Measurements from ENCODE around the gene GAS2L2.

The GAS2L2 gene

GRCh38 chr17:35744830-35745229, 8.2 kb downstream of the GAS2L2 start:
- DNase-seq: no peak

GRCh38 chr17:35743626-35744328, 9.3 kb downstream of the GAS2L2 start:
- no peak for DNase-seq

- no peak for DNase-seq
Measured at GRCh38 chr17:35742896-35743477, 10.1 kb downstream of the GAS2L2 start.

GRCh38 chr17:35742496-35742895, 10.5 kb downstream of the GAS2L2 start:
- no peak for DNase-seq

GRCh38 chr17:35740997-35741931, 11.8 kb downstream of the GAS2L2 start:
- DNase-seq: peak; percentile 21

GRCh38 chr17:35740216-35740615, 12.8 kb downstream of the GAS2L2 start:
- no peak for DNase-seq

GRCh38 chr17:35738519-35739133, 14.4 kb downstream of the GAS2L2 start:
- DNase-seq: no peak

GRCh38 chr17:35736236-35736635, 16.8 kb downstream of the GAS2L2 start:
- no peak for DNase-seq

- DNase-seq: no peak
Measured at GRCh38 chr17:35735036-35735805, 17.8 kb downstream of the GAS2L2 start.

GRCh38 chr17:35734396-35734795, 18.6 kb downstream of the GAS2L2 start:
- no peak for DNase-seq

GRCh38 chr17:35733366-35733765, 19.7 kb downstream of the GAS2L2 start:
- no peak for DNase-seq

GRCh38 chr17:35732806-35733136, 20.3 kb downstream of the GAS2L2 start:
- no peak for DNase-seq

GRCh38 chr17:35731917-35732805, 20.9 kb downstream of the GAS2L2 start:
- DNase-seq: no peak

GRCh38 chr17:35731239-35731916, 21.7 kb downstream of the GAS2L2 start, which contains the start of gene RASL10B:
TSS of gene RASL10B (plus strand) at chr17:35731639. CDS start at chr17:35735185, 3,546 bp downstream.
- DNase-seq: no peak

GRCh38 chr17:35730400-35731005, 22.5 kb downstream of the GAS2L2 start:
- no peak for DNase-seq

GRCh38 chr17:35729405-35729833, 23.6 kb downstream of the GAS2L2 start:
- no peak for DNase-seq

- no peak for DNase-seq
Measured at GRCh38 chr17:35728551-35728950, 24.5 kb downstream of the GAS2L2 start.

- no peak for DNase-seq
Measured at GRCh38 chr17:35727635-35728034, 25.4 kb downstream of the GAS2L2 start.

GRCh38 chr17:35726953-35727460, 26.0 kb downstream of the GAS2L2 start:
- DNase-seq: no peak
